Kidney (tissue), 14 donors: ENCODE results near the gene ARNT2. TPM values are rescaled to one million over a fixed set of nuclear protein-coding genes. Genes with fewer than 3 reads are reported as not detected.

Source experiments
- DNase-seq, 5 donors: peaks; one replicate each; pipeline ENCODE4 v3.0.0-alpha.2; 2013 to 2020
- FAIRE-seq: peaks from 2 replicates; lab custom pipeline; 2012; peaks lifted over from hg19 to GRCh38; lab: Jason Lieb, UNC
- H3K27ac ChIP-seq, 2 donors: one replicate each; pipeline ENCODE4 v1.7.0; 2013; ENCODE audit warnings: low read depth in 2 of 2, low read length in 2 of 2, inconsistent platforms in 1 of 2
- H3K27me3 ChIP-seq: one replicate; pipeline ENCODE4 v1.7.1; 2013; ENCODE audit warnings: low read length, inconsistent platforms; ENCODE audit not compliant: control insufficient read depth, insufficient read depth
- H3K36me3 ChIP-seq, 3 donors: one replicate each; pipeline versions ENCODE4 v1.7.0 to v1.7.1; 2013; ENCODE audit warnings: low read length in 3 of 3, control low read depth in 1 of 3, inconsistent platforms in 1 of 3; ENCODE audit not compliant: insufficient read depth in 3 of 3, control insufficient read depth in 2 of 3
- H3K4me1 ChIP-seq, 3 donors: one replicate each; pipeline versions ENCODE4 v1.7.0 to v1.7.1; 2013; ENCODE audit warnings: low read length in 3 of 3, inconsistent platforms in 1 of 3, low read depth in 1 of 3; ENCODE audit not compliant: control insufficient read depth in 2 of 3, insufficient read depth in 2 of 3
- H3K4me3 ChIP-seq, 3 donors: one replicate each; pipeline versions ENCODE4 v1.7.0 to v1.8.1; 2013; ENCODE audit warnings: low read length in 3 of 3, control low read depth in 1 of 3, inconsistent platforms in 1 of 3
- H3K9ac ChIP-seq, 3 donors: one replicate each; pipeline versions ENCODE4 v1.7.0 to v1.7.1; 2013; ENCODE audit warnings: low read length in 3 of 3, control low read depth in 1 of 3, inconsistent platforms in 1 of 3
- H3K9me3 ChIP-seq, 3 donors: one replicate each; pipeline versions ENCODE4 v1.7.0 to v1.7.1; 2013; ENCODE audit warnings: low read length in 3 of 3, control low read depth in 1 of 3, inconsistent platforms in 1 of 3; ENCODE audit not compliant: control insufficient read depth in 2 of 3, insufficient read depth in 1 of 3
- intact Hi-C: fragments of 100-400 bp; cut with DNase I; formaldehyde crosslinking; loops from one replicate; pipeline ENCODE4 v1.11.1; 2022
- polyA plus RNA-seq: library from polyadenylated mRNA; stranded (reverse); fragments of 350-450 nt; fragmentation: Illumina TruSeq; extraction: RNeasy Lipid Tissue Mini Kit (QIAGEN cat#74804); gene quantifications from one replicate; pipeline ENCODE4 v1.2.3, GENCODE V29; 2014; ENCODE audit warnings: low read depth, low replicate concordance; ENCODE audit not compliant: insufficient read depth
- total RNA-seq: library from RNA; stranded (reverse); fragmentation: NEBNext Ultra II Directional; extraction: Animal tissue kit (Norgen Biotek cat#: 25700); gene quantifications from one replicate; pipeline ENCODE4 v1.2.1, GENCODE V29; 2021
- TF ChIP-seq, protein P1 (sequence below): IDR thresholded peaks from 3 replicates; pipeline ENCODE4 v1.5.1; 2012; ENCODE audit warnings: mild to moderate bottlenecking, moderate library complexity, borderline replicate concordance; ENCODE audit not compliant: insufficient read depth; ENCODE audit errors: extremely low read depth
- donor health status: control.
- donor health status: control.
- donor health status: control.
- donor health status: control.
- donor health status: control.
- donor health status: DM: yes; HTN: yes; CAD: no.
- donor health status: Normal renal cell carcinoma (clear cell type).

The ARNT2 gene
- total and polyA plus RNA-seq, 2 donors from 2014 or later, result 12.2 to 38.2 TPM

DNA sequence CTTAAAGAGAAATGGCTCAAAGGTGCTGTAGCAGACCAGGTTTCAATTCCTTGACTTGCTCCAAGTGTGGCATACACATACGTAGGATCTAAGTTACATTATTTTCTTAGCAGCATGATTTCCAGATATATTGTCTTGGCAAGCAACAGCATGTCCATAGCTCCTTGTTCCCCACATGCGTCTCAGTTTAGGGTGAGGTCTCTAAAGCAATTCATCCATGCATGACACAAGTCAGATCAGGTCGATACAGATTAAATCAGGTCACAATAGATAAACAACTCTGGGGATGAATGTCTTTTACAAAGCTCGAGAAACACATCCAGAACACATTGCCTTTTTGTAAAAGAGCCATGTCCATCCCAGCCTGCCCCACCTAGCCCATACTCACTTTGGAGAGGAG is 182.0 kb downstream of the ARNT2 start:
- intact Hi-C loops, result no loop called here
- Histone ChIP-seq H3K9me3 (no peaks in the 10 kb centered on the region), H3K4me3 (no peak overlapping the region), H3K36me3 (peaks cover 0 to 5% (median 0%) of the 10 kb centered on the region in 3 donors), H3K4me1 (peaks cover 0 to 4% (median 0%) of the 10 kb centered on the region in 3 donors), H3K27ac (no peak overlapping the region), H3K27me3 (no peaks in the 10 kb centered on the region), H3K9ac (no peak overlapping the region)
- DNase-seq (no peak), FAIRE-seq (no peak)
- TF ChIP-seq, protein P1, sequence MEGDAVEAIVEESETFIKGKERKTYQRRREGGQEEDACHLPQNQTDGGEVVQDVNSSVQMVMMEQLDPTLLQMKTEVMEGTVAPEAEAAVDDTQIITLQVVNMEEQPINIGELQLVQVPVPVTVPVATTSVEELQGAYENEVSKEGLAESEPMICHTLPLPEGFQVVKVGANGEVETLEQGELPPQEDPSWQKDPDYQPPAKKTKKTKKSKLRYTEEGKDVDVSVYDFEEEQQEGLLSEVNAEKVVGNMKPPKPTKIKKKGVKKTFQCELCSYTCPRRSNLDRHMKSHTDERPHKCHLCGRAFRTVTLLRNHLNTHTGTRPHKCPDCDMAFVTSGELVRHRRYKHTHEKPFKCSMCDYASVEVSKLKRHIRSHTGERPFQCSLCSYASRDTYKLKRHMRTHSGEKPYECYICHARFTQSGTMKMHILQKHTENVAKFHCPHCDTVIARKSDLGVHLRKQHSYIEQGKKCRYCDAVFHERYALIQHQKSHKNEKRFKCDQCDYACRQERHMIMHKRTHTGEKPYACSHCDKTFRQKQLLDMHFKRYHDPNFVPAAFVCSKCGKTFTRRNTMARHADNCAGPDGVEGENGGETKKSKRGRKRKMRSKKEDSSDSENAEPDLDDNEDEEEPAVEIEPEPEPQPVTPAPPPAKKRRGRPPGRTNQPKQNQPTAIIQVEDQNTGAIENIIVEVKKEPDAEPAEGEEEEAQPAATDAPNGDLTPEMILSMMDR, result no peak

DNA sequence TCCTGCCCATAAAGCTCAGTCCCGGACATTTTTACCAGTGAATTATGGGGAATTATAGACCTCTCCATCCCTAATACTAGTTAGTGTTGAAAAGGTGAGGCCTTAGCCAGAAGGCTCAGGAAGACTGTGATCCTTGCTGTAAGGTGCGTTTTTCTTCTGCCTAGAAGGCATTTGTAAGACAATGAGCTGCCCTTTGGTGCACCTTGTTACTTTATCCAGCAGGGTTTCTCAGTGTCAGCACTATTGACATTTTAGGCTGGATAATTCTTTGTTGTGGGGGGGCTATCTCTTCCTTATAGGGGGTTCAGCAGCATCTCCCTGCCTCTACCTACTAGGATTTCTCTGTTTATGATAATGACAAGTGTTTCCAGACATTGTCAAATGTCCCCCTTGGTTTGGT is 182.8 kb downstream of the ARNT2 start:
- no peak overlapping the region for H3K9ac ChIP-seq
- H3K27me3 ChIP-seq, result no peaks in the 10 kb centered on the region
- no peaks in the 10 kb centered on the region for H3K9me3 ChIP-seq
- intact Hi-C loops, result no loop called here
- H3K4me1 ChIP-seq, result peaks cover 0 to 4% (median 0%) of the 10 kb centered on the region in 3 donors
- no peak overlapping the region for H3K27ac ChIP-seq
- H3K36me3 ChIP-seq, result peaks cover 0 to 7% (median 0%) of the 10 kb centered on the region in 3 donors
- TF ChIP-seq, protein P1, result no peak
- FAIRE-seq, result no peak
- H3K4me3 ChIP-seq, result no peak overlapping the region
- DNase-seq, result no peak

DNA sequence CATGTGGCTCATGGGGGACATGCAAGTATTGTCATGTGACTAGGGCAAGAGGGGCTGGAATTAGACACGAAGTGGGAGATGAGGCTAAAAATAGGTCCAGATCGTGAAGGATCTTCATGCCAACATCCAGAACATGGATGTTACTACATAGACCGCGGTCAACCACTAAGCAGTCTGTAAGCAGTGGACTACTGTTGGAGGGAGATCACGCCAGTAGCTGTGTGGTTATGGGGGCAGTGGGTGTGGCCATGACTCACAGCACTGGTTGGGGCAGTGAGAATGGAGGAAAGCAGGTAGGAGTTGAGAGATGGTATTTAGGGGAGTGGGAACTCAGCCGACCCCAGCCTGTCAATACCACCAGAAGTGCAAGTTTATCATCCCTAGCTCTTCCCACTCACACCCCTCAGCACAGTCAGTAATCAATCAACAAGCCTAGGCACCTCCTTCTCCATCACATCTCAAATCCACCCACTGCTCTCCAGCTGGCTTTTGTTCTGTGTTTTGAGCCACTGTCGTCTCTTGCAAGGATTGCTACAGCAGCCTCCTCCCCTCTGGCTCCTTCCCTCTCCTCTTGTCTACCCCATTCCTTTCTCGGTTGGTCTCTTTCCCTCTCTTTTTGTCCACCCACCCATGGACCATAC is 183.8 kb downstream of the ARNT2 start:
- no peak overlapping the region for H3K27ac ChIP-seq
- TF ChIP-seq, protein P1, result no peak
- H3K9me3 ChIP-seq, result no peaks in the 10 kb centered on the region
- H3K36me3 ChIP-seq, result peaks cover 0 to 8% (median under 1%) of the 10 kb centered on the region in 3 donors
- FAIRE-seq, result no peak
- H3K9ac ChIP-seq, result no peak overlapping the region
- H3K27me3 ChIP-seq, result no peaks in the 10 kb centered on the region
- no peak for DNase-seq
- H3K4me1 ChIP-seq, result peaks cover 0 to 4% (median 0%) of the 10 kb centered on the region in 3 donors
- intact Hi-C loops, result no loop called here
- no peak overlapping the region for H3K4me3 ChIP-seq
